K562 (cell line): ENCODE data around the gene GNA15. TPM values are rescaled to one million over a fixed set of nuclear protein-coding genes. Genes with fewer than 3 reads are reported as not detected.

ENCODE experiments used
- ATAC-seq: fragments of 200-7000 bp; cut with Tn5 transposase; 3 replicates; pipeline ENCODE4 v1.9.1; 2020; ENCODE audit warnings: moderate library complexity
- BruUV-seq: library from RNA; stranded (reverse); fragments of 400-500 nt; replicated peaks from 2 replicates; lab custom pipeline; 2021; lab: Mats Ljungman, UMichigan
- CTCF ChIA-PET: fragments of 300-600 bp; formaldehyde crosslinking; extraction: SDS; loops from one replicate; lab custom pipeline; 2021; ENCODE audit warnings: low intra/inter-chr PET ratio; lab: Yijun Ruan, JAX
- POLR2A ChIA-PET: fragments of 300-600, 350-650 bp; sonication (Branson Sonifier 250); formaldehyde crosslinking; extraction: SDS; loops from one replicate; lab custom pipeline; 2021; ENCODE audit warnings: antibody characterized with exemption, inconsistent platforms; lab: Yijun Ruan, JAX
- DNase-seq, 4 experiments: peaks; one replicate each; pipeline versions ENCODE4 v3.0.0 to v3.0.0-alpha.2; 2011 to 2018; ENCODE audit warnings: low spot score in 3 of 4, mixed read lengths in 3 of 4; ENCODE audit errors: extremely low read depth in 1 of 4
- FAIRE-seq: peaks from 2 replicates; lab custom pipeline; 2011; peaks lifted over from hg19 to GRCh38; lab: Jason Lieb, UNC
- H2AFZ ChIP-seq: 2 replicates; pipeline ENCODE4 v1.6.0; 2011; ENCODE audit warnings: low read depth, low read length, control low read depth, inconsistent platforms
- H3K27ac ChIP-seq: fragments of 200-600 bp; 3 replicates; pipeline ENCODE4 v1.8.0; 2011; ENCODE audit warnings: low read depth, mild to moderate bottlenecking, control low read depth, inconsistent platforms, low read length, moderate library complexity, mixed read lengths; ENCODE audit errors: extremely low read depth
- H3K27me3 ChIP-seq, 2 experiments: fragments of 300-600 bp in 1 of 2; 2 replicates in 1 of 2; 3 replicates in 1 of 2; pipeline versions ENCODE4 v1.6.0 to v1.8.0; 2011; ENCODE audit warnings: inconsistent platforms in 2 of 2, low read length in 2 of 2, mild to moderate bottlenecking in 1 of 2, mixed read lengths in 1 of 2, moderate library complexity in 1 of 2; ENCODE audit not compliant: control insufficient read depth in 2 of 2, insufficient read depth in 2 of 2
- H3K36me3 ChIP-seq: fragments of 300-600 bp; 3 replicates; pipeline ENCODE4 v1.8.0; 2011; ENCODE audit warnings: mild to moderate bottlenecking, low read length, inconsistent platforms; ENCODE audit not compliant: control insufficient read depth, insufficient read depth
- H3K4me1 ChIP-seq, 2 experiments: fragments of 200-600 bp in 1 of 2; replicated peaks in 1 of 2; 2 replicates in 1 of 2; 3 replicates in 1 of 2; pipeline versions ENCODE4 v1.5.1 to v1.8.0; 2011; ENCODE audit warnings: inconsistent platforms in 2 of 2, low read length in 2 of 2, mild to moderate bottlenecking in 1 of 2, mixed read lengths in 1 of 2, moderate library complexity in 1 of 2; ENCODE audit not compliant: control insufficient read depth in 2 of 2, insufficient read depth in 2 of 2
- H3K4me2 ChIP-seq: 2 replicates; pipeline ENCODE4 v1.6.1; 2011; ENCODE audit warnings: low read length, control low read depth, inconsistent platforms, mixed read lengths; ENCODE audit not compliant: insufficient read depth
- H3K4me3 ChIP-seq: fragments of 200-600 bp; sonication (generic), shearing (Covaris generic); 2 replicates; pipeline ENCODE4 v1.5.1; 2016; ENCODE audit warnings: control low read depth, inconsistent platforms
- H3K79me2 ChIP-seq: fragments of 200-600 bp; 3 replicates; pipeline ENCODE4 v1.8.0; 2011; ENCODE audit warnings: low read length, inconsistent platforms; ENCODE audit not compliant: control insufficient read depth, insufficient read depth
- H3K9ac ChIP-seq, 2 experiments: 2 replicates each; pipeline versions ENCODE4 v1.6.0 to v1.6.1; 2011; ENCODE audit warnings: low read depth in 2 of 2, low read length in 2 of 2, control low read depth in 1 of 2, inconsistent platforms in 1 of 2, mild to moderate bottlenecking in 1 of 2, mixed read lengths in 1 of 2; ENCODE audit not compliant: insufficient read depth in 1 of 2
- H3K9me1 ChIP-seq: one replicate; pipeline ENCODE4 v1.6.0; 2011; ENCODE audit warnings: inconsistent platforms, mild to moderate bottlenecking, low read length, moderate library complexity; ENCODE audit not compliant: control insufficient read depth, insufficient read depth
- H3K9me3 ChIP-seq: replicated peaks from 2 replicates; pipeline ENCODE4 v1.5.1; 2011; ENCODE audit warnings: low read depth, low read length, inconsistent platforms; ENCODE audit not compliant: control insufficient read depth, insufficient read depth
- H4K20me1 ChIP-seq: replicated peaks from 2 replicates; pipeline ENCODE4 v1.6.1; 2011; ENCODE audit warnings: low read length, inconsistent platforms, mixed read lengths; ENCODE audit not compliant: control insufficient read depth, insufficient read depth
- ASH1L ChIP-seq: fragments of 450-650 bp; IDR thresholded peaks from 2 replicates; pipeline ENCODE4 v1.6.1; 2018; ENCODE audit warnings: borderline replicate concordance, mild to moderate bottlenecking, low read depth; ENCODE audit not compliant: partially characterized antibody
- ATF2 ChIP-seq: sonication (generic); formaldehyde crosslinking; IDR thresholded peaks from 2 replicates; pipeline ENCODE4 v1.8.1; 2022; ENCODE audit warnings: missing genetic modification reagents
- CBFA2T2 ChIP-seq: fragments of 450-650 bp; conservative IDR thresholded peaks from 2 replicates; pipeline ENCODE4 v1.6.1; 2017; ENCODE audit warnings: mild to moderate bottlenecking
- DIDO1 ChIP-seq: fragments of 450-650 bp; IDR thresholded peaks from 2 replicates; pipeline ENCODE4 v1.6.1; 2016; ENCODE audit warnings: low read depth, missing biosample characterization, missing genetic modification characterization
- ESRRA ChIP-seq: fragments of 450-650 bp; IDR thresholded peaks from 2 replicates; pipeline ENCODE4 v1.6.1; 2014; ENCODE audit warnings: low read depth, mild to moderate bottlenecking, moderate library complexity, borderline replicate concordance
- FIP1L1 ChIP-seq: fragments of 200-400 bp; formaldehyde crosslinking; IDR thresholded peaks from 2 replicates; pipeline ENCODE4 v1.6.1; 2018; ENCODE audit warnings: mild to moderate bottlenecking, low read depth, low read length; ENCODE audit not compliant: poor library complexity, severe bottlenecking
- GABPB1 ChIP-seq: sonication (generic); formaldehyde crosslinking; IDR thresholded peaks from 2 replicates; pipeline ENCODE4 v1.8.0; 2022; ENCODE audit warnings: mild to moderate bottlenecking, missing genetic modification reagents
- HMG20A ChIP-seq: fragments of 450-650 bp; formaldehyde crosslinking; conservative IDR thresholded peaks from 2 replicates; pipeline ENCODE4 v1.4.0; 2020; ENCODE audit warnings: mild to moderate bottlenecking, mixed read lengths
- KAT7 ChIP-seq: sonication (generic); formaldehyde crosslinking; IDR thresholded peaks from 2 replicates; pipeline ENCODE4 v1.8.0; 2022; ENCODE audit warnings: missing genetic modification reagents, mild to moderate bottlenecking, borderline replicate concordance
- MBD2 ChIP-seq: sonication (generic); IDR thresholded peaks from 2 replicates; pipeline ENCODE4 v1.6.1; 2016; ENCODE audit warnings: low read depth, borderline replicate concordance
- MTA2 ChIP-seq: fragments of 450-650 bp; IDR thresholded peaks from 2 replicates; pipeline ENCODE4 v1.6.1; 2016; ENCODE audit warnings: low read depth
- NFYB ChIP-seq: IDR thresholded peaks from 2 replicates; pipeline ENCODE4 v1.6.1; 2011; ENCODE audit warnings: mild to moderate bottlenecking, moderate library complexity; ENCODE audit not compliant: insufficient read length; ENCODE audit errors: extremely low read depth
- RBM25 ChIP-seq: fragments of 200-400 bp; formaldehyde crosslinking; IDR thresholded peaks from 2 replicates; pipeline ENCODE4 v1.6.1; 2018; ENCODE audit warnings: low read length, low read depth, moderate library complexity; ENCODE audit not compliant: severe bottlenecking
- RUNX1 ChIP-seq: sonication (generic); IDR thresholded peaks from 2 replicates; pipeline ENCODE4 v1.6.1; 2016; ENCODE audit warnings: antibody characterized with exemption, low read depth
- SMARCA4 ChIP-seq: fragments of 450-650 bp; IDR thresholded peaks from 2 replicates; pipeline ENCODE4 v1.6.1; 2016
- SMARCA5 ChIP-seq: fragments of 450-650 bp; IDR thresholded peaks from 2 replicates; pipeline ENCODE4 v1.6.1; 2016
- TAF7 ChIP-seq: fragments of 450-650 bp; IDR thresholded peaks from 2 replicates; pipeline ENCODE4 v1.6.1; 2016; ENCODE audit warnings: missing genetic modification characterization, missing compliant biosample characterization
- ZNF263 ChIP-seq: sonication (generic); formaldehyde crosslinking; IDR thresholded peaks from 2 replicates; pipeline ENCODE4 v1.8.0; 2022; ENCODE audit warnings: mild to moderate bottlenecking, missing genetic modification reagents, borderline replicate concordance
- ZNF444 ChIP-seq: fragments of 250-450 bp; sonication (Bioruptor Pico); IDR thresholded peaks from 2 replicates; pipeline ENCODE4 v1.4.0; 2020; ENCODE audit warnings: mild to moderate bottlenecking, moderate library complexity
- ZNF717 ChIP-seq: fragments of 250-450 bp; sonication (Bioruptor Pico); IDR thresholded peaks from 2 replicates; pipeline ENCODE4 v1.5.0; 2021
- WGBS: fragments of 100-300 bp; shearing (Covaris generic); methylation state at CpG from one replicate; pipeline ENCODE4 v1.1.6; 2016; ENCODE audit warnings: low coverage, mixed read lengths; ENCODE audit not compliant: insufficient coverage; ENCODE audit errors: missing lambda C conversion rate; 5-methylcytosine and 5-hydroxymethylcytosine counted together
- in situ Hi-C: fragments of 300-500 bp; cut with MboI; formaldehyde crosslinking; loops from 4 replicates; pipeline ENCODE4 v1.15.0; 2018; ENCODE audit warnings: inconsistent platforms, mixed read lengths
- intact Hi-C: fragments of 100-400 bp; cut with micrococcal nuclease; formaldehyde crosslinking; loops from 2 replicates; pipeline ENCODE4 v1.14.2; 2022
- polyA plus RNA-seq, 8 experiments: library from polyadenylated mRNA; depleted of rRNA in 4 of 8; stranded (reverse) in 5 of 8; unstranded in 3 of 8; fragments of >200 nt; fragmentation: Nextera tagmentation in 2 of 8; fragmentation: Illumina TruSeq in 1 of 8; extraction: Ambion mirVana in 2 of 8; extraction: Trizol in 1 of 8; gene quantifications; 2 replicates each; pipeline versions ENCODE4 v1.2.1 to v1.2.3, GENCODE V29; 2011 to 2014; ENCODE audit warnings: inconsistent platforms in 1 of 8, missing spikeins in 1 of 8
- total RNA-seq, 7 experiments: library from RNA; depleted of rRNA in 6 of 7; stranded (reverse); fragments of >200 nt in 6 of 7; fragmentation: Illumina TruSeq in 2 of 7; extraction: Trizol in 2 of 7; gene quantifications; 2 replicates each; pipeline versions ENCODE4 v1.2.1 to v1.2.3, GENCODE V29; 2011 to 2021; ENCODE audit warnings: low replicate concordance in 1 of 7
- TF ChIP-seq, protein P1 (sequence below): fragments of 450-650 bp; formaldehyde crosslinking; IDR thresholded peaks from 2 replicates; pipeline ENCODE4 v1.4.0; 2020; ENCODE audit warnings: mild to moderate bottlenecking
- TF ChIP-seq, protein P2 (sequence below), 3 experiments: IDR thresholded peaks in 2 of 3; conservative IDR thresholded peaks in 1 of 3; 2 replicates each; pipeline ENCODE4 v1.5.1; 2011 to 2012; ENCODE audit warnings: low read length in 3 of 3, mild to moderate bottlenecking in 3 of 3, control low read depth in 2 of 3, improper control_type of control experiment in 1 of 3, inconsistent platforms in 1 of 3, low read depth in 1 of 3, mixed read lengths in 1 of 3, moderate library complexity in 1 of 3; ENCODE audit not compliant: insufficient read depth in 2 of 3

GNA15 gene
- total and polyA plus RNA-seq, 9 of the 15 experiments (the other 6 are each of a cell fraction or from before 2014, with no cell fraction given) = 0.03 to 0.24 (median 0.11) TPM; not detected in 1

DNA sequence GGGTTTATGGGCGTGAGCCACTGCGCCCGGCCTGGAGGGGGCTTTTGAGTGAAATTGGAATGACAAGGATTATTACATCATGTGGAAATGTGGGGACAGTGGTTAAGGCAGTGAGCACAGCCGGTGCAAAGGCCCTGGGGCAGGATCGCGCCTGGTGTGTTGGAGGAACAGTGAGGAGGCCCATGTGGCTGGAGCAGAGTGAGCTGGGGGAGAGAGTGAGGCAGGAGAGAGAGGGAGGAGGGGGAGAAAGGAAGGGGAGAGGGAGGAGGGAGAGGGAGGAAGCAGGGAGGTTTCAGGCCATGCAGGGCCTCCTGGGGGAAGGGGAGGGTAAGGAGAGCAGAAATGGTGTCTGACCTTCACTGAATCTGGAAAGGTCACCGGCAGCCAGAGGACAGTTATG, 77.3 kb downstream of the GNA15 start:
- Histone ChIP-seq H4K20me1 (peaks cover 10% of the 10 kb centered on the region; the same call in 1 of the 2 replicates), H3K9me1 (peaks cover 3% of the 10 kb centered on the region), H3K27ac (no peak overlapping the region), H3K36me3 (peaks cover 12% of the 10 kb centered on the region; the same call in 2 of the 3 replicates), H3K4me2 (no peak overlapping the region), H3K9ac (no peak overlapping the region; a peak in 1 of 4 replicates), H3K27me3 (no peaks in the 10 kb centered on the region), H3K79me2 (no peaks in the 10 kb centered on the region), H2AFZ (no peak overlapping the region), H3K4me1 (peaks cover 0 to 28% of the 10 kb centered on the region in 2 experiments; a peak in 2 of 5 replicates), H3K9me3 (no peaks in the 10 kb centered on the region), H3K4me3 (no peak overlapping the region)
- no peak for FAIRE-seq
- BruUV-seq = no TSS peak
- CTCF ChIA-PET = no interaction called here
- WGBS = 86% methylated on average over 6 of the region's 7 CpGs
- DNase-seq = no peak
- no peak for ATAC-seq
- in situ Hi-C loops = no loop called here
- POLR2A ChIA-PET = interaction anchor here (0.6 kb wide), 1 partner anchor 14 kb away, joined by 3 read pairs; no protein-coding TSS in a partner anchor
- intact Hi-C loops = no loop called here
- TF ChIP-seq MTA2 (no peak), MBD2 (no peak), ASH1L (no peak), CBFA2T2 (no peak), RUNX1 (no peak), ATF2 (CRISPR knock-in tag) (no peak), HMG20A (CRISPR knock-in tag) (no peak), DIDO1 (tag) (no peak), FIP1L1 (no peak), GABPB1 (CRISPR knock-in tag) (no peak), SMARCA5 (peak; percentile 70; the same call in 1 of the 2 replicates), SMARCA4 (no peak), KAT7 (CRISPR knock-in tag) (no peak), ZNF444 (no peak), RBM25 (peak; percentile 69), ZNF717 (CRISPR knock-in tag) (no peak), ESRRA (peak; percentile 18; the same call in 1 of the 2 replicates), NFYB (no peak), TAF7 (tag) (no peak), ZNF263 (peak; percentile 71)
- TF ChIP-seq, protein P1, sequence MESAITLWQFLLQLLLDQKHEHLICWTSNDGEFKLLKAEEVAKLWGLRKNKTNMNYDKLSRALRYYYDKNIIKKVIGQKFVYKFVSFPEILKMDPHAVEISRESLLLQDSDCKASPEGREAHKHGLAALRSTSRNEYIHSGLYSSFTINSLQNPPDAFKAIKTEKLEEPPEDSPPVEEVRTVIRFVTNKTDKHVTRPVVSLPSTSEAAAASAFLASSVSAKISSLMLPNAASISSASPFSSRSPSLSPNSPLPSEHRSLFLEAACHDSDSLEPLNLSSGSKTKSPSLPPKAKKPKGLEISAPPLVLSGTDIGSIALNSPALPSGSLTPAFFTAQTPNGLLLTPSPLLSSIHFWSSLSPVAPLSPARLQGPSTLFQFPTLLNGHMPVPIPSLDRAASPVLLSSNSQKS (CRISPR knock-in tag) = no peak
- TF ChIP-seq, protein P2, sequence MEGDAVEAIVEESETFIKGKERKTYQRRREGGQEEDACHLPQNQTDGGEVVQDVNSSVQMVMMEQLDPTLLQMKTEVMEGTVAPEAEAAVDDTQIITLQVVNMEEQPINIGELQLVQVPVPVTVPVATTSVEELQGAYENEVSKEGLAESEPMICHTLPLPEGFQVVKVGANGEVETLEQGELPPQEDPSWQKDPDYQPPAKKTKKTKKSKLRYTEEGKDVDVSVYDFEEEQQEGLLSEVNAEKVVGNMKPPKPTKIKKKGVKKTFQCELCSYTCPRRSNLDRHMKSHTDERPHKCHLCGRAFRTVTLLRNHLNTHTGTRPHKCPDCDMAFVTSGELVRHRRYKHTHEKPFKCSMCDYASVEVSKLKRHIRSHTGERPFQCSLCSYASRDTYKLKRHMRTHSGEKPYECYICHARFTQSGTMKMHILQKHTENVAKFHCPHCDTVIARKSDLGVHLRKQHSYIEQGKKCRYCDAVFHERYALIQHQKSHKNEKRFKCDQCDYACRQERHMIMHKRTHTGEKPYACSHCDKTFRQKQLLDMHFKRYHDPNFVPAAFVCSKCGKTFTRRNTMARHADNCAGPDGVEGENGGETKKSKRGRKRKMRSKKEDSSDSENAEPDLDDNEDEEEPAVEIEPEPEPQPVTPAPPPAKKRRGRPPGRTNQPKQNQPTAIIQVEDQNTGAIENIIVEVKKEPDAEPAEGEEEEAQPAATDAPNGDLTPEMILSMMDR (IDR thresholded peaks at IDR 0.05 in 2 of 3, conservative IDR thresholded peaks at IDR 0.05 in 1 of 3; ENCODE audit: insufficient read depth in 2 of 3, low read depth in 1 of 3, low read length in 3 of 3) = no peak
